Left ventricle myocardium inferior (tissue), 1 donor: Measurements from ENCODE around the gene EVA1C. TPM values are rescaled to one million over a fixed set of nuclear protein-coding genes. Genes with fewer than 3 reads are reported as not detected.

ENCODE experiments used
- DNase-seq: peaks from one replicate; pipeline ENCODE4 v3.0.0-alpha.2; 2020
- H3K27ac ChIP-seq: fragments of 200-600 bp; replicated peaks from 2 replicates; pipeline ENCODE4 v1.8.0; 2021
- H3K27me3 ChIP-seq: fragments of 200-600 bp; 2 replicates; pipeline ENCODE4 v1.8.0; 2021; ENCODE audit warnings: low read depth
- H3K36me3 ChIP-seq: fragments of 200-600 bp; 2 replicates; pipeline ENCODE4 v1.8.0; 2021
- H3K4me1 ChIP-seq: fragments of 200-600 bp; 2 replicates; pipeline ENCODE4 v1.8.0; 2021
- H3K4me3 ChIP-seq: fragments of 200-600 bp; 2 replicates; pipeline ENCODE4 v1.8.0; 2021; ENCODE audit warnings: mild to moderate bottlenecking, moderate library complexity
- H3K9me3 ChIP-seq: fragments of 200-600 bp; replicated peaks from 2 replicates; pipeline ENCODE4 v1.8.0; 2021
- intact Hi-C: fragments of 100-400 bp; cut with micrococcal nuclease; formaldehyde crosslinking; loops from one replicate; pipeline ENCODE4 v1.11.0; 2022
- total RNA-seq: library from RNA; stranded (reverse); fragmentation: NEBNext Ultra II Directional; extraction: Animal tissue kit (Norgen Biotek cat#: 25700); gene quantifications from one replicate; pipeline ENCODE4 v1.2.1, GENCODE V29; 2021
- TF ChIP-seq, protein P1 (sequence below): fragments of 200-600 bp; IDR thresholded peaks from 2 replicates; pipeline ENCODE4 v1.8.0; 2021; ENCODE audit warnings: antibody characterized with exemption, mild to moderate bottlenecking, borderline replicate concordance
- donor health status: DM: no; HTN: yes; CAD: no; lungs with severe emphysema.

Gene EVA1C
- total RNA-seq, 1 donor from 2014 or later, result 13.9 TPM

DNA sequence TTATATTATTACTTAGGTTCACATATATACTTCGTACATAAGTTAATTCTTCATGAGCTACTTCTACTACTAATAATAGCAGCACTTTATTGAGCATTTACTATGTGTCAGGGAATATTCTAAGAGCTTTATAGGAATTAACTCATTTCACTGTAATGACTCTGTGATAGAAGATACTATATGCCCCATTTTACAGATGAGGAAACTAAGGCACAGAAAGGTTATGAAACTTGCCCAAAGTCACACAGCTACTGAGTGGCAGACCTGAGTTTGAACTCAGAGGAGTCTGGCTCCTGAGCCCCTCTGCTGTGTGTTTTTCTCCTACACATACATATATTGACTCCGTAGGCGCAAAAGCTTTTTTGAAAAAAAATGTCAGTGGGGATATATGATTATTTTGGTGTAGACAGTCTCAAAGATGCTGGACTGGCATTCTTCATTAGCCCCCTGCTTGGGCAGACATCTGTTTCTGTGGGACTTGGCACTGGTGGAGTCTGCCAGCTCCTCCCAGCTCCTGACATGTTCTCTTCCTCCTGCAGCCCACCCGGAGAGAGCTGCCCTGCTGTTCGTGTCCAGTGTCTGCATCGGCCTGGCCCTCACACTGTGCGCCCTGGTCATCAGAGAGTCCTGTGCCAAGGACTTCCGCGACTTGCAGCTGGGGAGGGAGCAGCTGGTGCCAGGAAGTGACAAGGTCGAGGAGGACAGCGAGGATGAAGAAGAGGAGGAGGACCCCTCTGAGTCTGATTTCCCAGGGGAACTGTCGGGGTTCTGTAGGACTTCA, 102.0 kb downstream of the EVA1C start:
- H3K36me3 ChIP-seq, result peaks cover 35% of the 10 kb centered on the region
- H3K4me1 ChIP-seq, result peaks cover 17% of the 10 kb centered on the region
- no peak overlapping the region for H3K27ac ChIP-seq
- no peak overlapping the region for H3K4me3 ChIP-seq
- no peaks in the 10 kb centered on the region for H3K27me3 ChIP-seq
- peaks cover 8% of the 10 kb centered on the region for H3K9me3 ChIP-seq
- intact Hi-C loops, result loop anchor here (10.0 kb wide), 1 partner anchor 50 kb away; no protein-coding TSS in a partner anchor
- DNase-seq, result no peak
- TF ChIP-seq, protein P1, sequence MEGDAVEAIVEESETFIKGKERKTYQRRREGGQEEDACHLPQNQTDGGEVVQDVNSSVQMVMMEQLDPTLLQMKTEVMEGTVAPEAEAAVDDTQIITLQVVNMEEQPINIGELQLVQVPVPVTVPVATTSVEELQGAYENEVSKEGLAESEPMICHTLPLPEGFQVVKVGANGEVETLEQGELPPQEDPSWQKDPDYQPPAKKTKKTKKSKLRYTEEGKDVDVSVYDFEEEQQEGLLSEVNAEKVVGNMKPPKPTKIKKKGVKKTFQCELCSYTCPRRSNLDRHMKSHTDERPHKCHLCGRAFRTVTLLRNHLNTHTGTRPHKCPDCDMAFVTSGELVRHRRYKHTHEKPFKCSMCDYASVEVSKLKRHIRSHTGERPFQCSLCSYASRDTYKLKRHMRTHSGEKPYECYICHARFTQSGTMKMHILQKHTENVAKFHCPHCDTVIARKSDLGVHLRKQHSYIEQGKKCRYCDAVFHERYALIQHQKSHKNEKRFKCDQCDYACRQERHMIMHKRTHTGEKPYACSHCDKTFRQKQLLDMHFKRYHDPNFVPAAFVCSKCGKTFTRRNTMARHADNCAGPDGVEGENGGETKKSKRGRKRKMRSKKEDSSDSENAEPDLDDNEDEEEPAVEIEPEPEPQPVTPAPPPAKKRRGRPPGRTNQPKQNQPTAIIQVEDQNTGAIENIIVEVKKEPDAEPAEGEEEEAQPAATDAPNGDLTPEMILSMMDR, result no peak

DNA sequence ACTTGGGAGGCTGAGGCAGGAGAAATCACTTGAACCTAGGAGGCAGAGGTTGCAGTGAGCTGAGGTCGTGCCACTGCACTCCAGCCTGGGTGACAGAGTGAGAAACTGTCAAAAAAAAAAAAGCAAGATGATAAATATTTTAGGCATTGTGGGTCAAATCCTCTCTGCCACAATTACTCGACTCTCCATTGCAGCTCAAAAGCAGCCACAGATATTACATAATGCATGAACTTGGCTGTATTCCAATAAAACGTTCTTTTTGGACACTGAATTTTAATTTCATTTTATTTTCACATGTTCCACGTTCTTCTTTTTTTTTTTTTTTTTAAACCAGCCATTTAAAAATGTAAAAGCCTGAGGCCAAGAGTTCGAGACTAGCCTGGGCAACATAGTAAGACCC, 103.4 kb downstream of the EVA1C start:
- no peak for DNase-seq
- H3K36me3 ChIP-seq, result peaks cover 26% of the 10 kb centered on the region
- TF ChIP-seq, protein P1, result no peak
- H3K27ac ChIP-seq, result peak overlapping the region; percentile 20
- peaks cover 30% of the 10 kb centered on the region for H3K4me1 ChIP-seq
- H3K9me3 ChIP-seq, result peaks cover 8% of the 10 kb centered on the region
- H3K27me3 ChIP-seq, result no peaks in the 10 kb centered on the region
- no peak overlapping the region for H3K4me3 ChIP-seq
- intact Hi-C loops, result loop anchor here (10.0 kb wide), 1 partner anchor 51 kb away; no protein-coding TSS in a partner anchor

DNA sequence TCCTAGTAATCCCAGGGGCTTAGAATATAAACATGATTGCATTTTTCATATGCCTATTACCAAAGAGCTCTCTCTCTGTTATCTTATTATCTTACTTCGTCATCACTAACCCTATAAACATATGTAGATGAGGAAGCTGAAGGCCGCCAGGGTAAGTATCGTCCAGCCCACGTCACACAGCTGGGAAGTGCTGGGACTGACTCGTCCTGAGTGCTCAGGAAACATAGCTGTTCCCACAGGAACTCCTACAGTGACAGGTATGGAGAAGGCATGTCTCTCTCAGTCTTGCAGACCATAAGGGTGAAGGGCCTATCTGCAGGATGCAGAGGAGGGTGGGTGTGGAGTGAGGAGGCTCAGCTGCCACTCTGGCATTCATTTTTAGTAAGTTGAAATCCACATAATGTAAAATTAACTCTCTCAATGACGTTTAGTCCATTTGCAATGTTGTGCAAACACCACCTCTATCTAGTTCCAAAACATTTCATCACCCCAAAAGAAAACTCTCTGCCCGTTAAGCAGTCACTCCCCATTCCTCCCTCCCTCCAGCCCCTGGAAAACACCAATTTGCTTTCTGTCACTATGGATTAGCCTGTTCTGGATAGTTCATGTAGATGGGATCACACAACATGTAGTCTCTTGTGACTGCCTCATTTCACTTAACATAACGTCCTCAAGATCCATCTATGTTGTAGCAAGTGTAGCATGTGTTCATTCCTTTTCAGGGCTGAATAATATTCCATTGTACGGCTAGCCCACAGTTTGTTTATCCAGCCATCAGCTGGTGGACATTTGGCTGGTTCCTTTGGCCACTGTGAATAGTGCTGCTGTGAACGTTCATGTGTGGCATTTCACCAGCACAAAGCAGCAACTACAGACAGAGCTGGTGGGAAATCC, 104.5 kb downstream of the EVA1C start:
- peaks cover 17% of the 10 kb centered on the region for H3K36me3 ChIP-seq
- H3K27ac ChIP-seq, result peak overlapping the region; percentile 52
- H3K4me3 ChIP-seq, result no peak overlapping the region
- peaks cover 8% of the 10 kb centered on the region for H3K9me3 ChIP-seq
- no peak for DNase-seq
- peaks cover 41% of the 10 kb centered on the region for H3K4me1 ChIP-seq
- no peaks in the 10 kb centered on the region for H3K27me3 ChIP-seq
- intact Hi-C loops, result loop anchor here (10.0 kb wide), 1 partner anchor 52 kb away; no protein-coding TSS in a partner anchor
- TF ChIP-seq, protein P1, result no peak

DNA sequence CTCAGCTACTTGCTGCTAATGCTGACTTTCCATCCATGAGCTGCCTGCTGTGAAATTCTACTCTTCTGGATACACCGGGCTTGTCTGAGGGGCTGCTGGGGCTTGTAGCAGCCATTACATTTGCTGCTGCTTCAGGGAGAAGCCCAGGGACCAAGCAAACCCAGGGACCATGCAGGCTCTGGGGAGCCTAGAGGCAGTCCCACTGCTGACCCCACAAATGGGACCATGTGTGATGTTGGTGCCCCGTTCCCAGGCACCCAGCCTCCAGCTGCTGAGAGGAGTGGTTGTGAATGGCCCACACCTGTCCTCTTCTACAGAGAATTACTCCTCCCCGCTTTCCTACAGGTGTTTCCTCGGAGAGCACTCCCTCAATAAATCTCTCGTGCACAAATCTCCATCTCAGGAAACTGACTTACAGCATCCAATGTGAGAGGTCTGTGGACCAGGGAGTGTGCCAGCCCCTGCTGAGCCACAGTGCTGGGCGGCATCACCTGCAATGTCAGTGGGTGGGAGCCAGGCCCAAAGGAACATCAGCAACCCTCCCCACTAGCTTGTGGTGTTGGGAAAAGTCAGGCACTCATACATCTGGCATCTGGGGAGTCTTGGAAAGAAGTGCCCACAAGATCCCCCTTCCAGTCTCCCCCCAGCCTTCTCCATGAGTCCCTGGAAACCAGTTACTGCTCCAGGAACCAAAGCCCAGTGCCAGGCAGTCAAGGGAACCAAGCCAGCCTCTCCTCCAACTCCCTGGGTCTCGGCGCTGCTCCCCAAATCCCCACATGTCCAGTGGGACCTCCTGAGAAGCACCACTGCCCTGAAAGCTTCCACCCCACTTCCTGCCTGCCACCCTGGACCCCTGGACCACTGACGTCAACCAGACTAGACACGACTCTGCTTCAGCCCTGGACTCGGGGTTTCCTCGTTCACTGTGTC, 107.7 kb downstream of the EVA1C start:
- no peaks in the 10 kb centered on the region for H3K27me3 ChIP-seq
- peaks cover 71% of the 10 kb centered on the region for H3K4me1 ChIP-seq
- H3K4me3 ChIP-seq, result no peak overlapping the region
- peaks cover 8% of the 10 kb centered on the region for H3K9me3 ChIP-seq
- DNase-seq, result no peak
- peaks cover 2% of the 10 kb centered on the region for H3K36me3 ChIP-seq
- TF ChIP-seq, protein P1, result no peak
- H3K27ac ChIP-seq, result peak overlapping the region; percentile 91
- intact Hi-C loops, result loop anchor here (10.0 kb wide), 1 partner anchor 55 kb away; no protein-coding TSS in a partner anchor
